Nephron (organoid): ENCODE measurements around the gene SLC1A6.

Experiments
- H3K27ac Mint-ChIP-seq, 3 experiments: 2 replicates each; pipeline ENCODE4 v1.8.0; 2020; ENCODE audit warnings: mixed read lengths in 3 of 3, mild to moderate bottlenecking in 2 of 3, moderate library complexity in 1 of 3
- H3K27me3 Mint-ChIP-seq: 2 replicates; pipeline ENCODE4 v1.8.0; 2021; ENCODE audit warnings: low read depth, mild to moderate bottlenecking, moderate library complexity, mixed read lengths
- H3K36me3 Mint-ChIP-seq: 2 replicates; pipeline ENCODE4 v1.8.0; 2020; ENCODE audit warnings: low read depth, mixed read lengths
- H3K4me1 Mint-ChIP-seq: 2 replicates; pipeline ENCODE4 v1.8.0; 2020; ENCODE audit warnings: mixed read lengths
- H3K4me3 Mint-ChIP-seq, 3 experiments: 2 replicates each; pipeline ENCODE4 v1.8.0; 2020; ENCODE audit warnings: mild to moderate bottlenecking in 3 of 3, mixed read lengths in 3 of 3, moderate library complexity in 2 of 3
- H3K9me3 Mint-ChIP-seq: 2 replicates; pipeline ENCODE4 v1.8.0; 2020; ENCODE audit warnings: mixed read lengths
- CTCF ChIP-seq, 3 experiments: fragments of 200-600 bp; sonication (generic); IDR thresholded peaks; one replicate each; pipeline ENCODE4 v1.5.0; 2021; ENCODE audit warnings: antibody characterized with exemption in 3 of 3; ENCODE audit not compliant: unreplicated experiment in 3 of 3

SLC1A6 gene

GRCh38 chr19:14940266-14940665, 39.4 kb downstream of the SLC1A6 start:
- no peak overlapping the region for H3K27ac Mint-ChIP-seq
- peaks cover 5% of the 10 kb centered on the region for H3K9me3 Mint-ChIP-seq
- TF ChIP-seq CTCF (IDR thresholded peaks at IDR 0.05; ENCODE audit: unreplicated experiment in 3 of 3): no peak
- H3K36me3 Mint-ChIP-seq: no peaks in the 10 kb centered on the region
- no peak overlapping the region for H3K4me3 Mint-ChIP-seq
- H3K27me3 Mint-ChIP-seq: peaks cover 18% of the 10 kb centered on the region
- H3K4me1 Mint-ChIP-seq: no peaks in the 10 kb centered on the region

DNA sequence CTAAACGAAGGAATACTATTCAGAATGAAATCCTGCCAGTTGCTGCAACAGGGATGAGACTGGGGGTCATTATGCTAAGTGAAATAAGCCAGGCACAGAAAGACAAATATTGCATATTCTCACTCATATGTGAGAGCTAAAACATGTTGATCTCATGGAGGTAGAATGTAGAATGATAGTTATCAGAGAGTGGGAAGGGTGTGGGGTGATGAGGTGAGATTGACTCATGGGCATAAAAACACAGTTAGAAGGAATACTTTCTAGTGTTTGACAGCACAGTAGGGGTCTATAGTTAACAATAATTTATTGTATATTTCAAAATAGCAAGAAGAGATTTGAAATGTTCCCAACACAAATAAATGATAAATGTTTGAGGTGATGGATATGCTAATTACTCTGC, 46.2 kb downstream of the SLC1A6 start:
- Mint-ChIP-seq H3K27me3 (peaks cover 12% of the 10 kb centered on the region), H3K9me3 (peaks cover 2% of the 10 kb centered on the region)

GRCh38 chr19:14916848-14917247, 62.8 kb downstream of the SLC1A6 start:
- Mint-ChIP-seq H3K9me3 (no peaks in the 10 kb centered on the region), H3K27ac (no peak overlapping the region)

More for the DNA sequence above, 46.2 kb downstream of the SLC1A6 start:
- Mint-ChIP-seq H3K4me1 (no peaks in the 10 kb centered on the region), H3K36me3 (no peaks in the 10 kb centered on the region), H3K27ac (no peak overlapping the region), H3K4me3 (no peak overlapping the region)
- no peak for TF ChIP-seq CTCF (IDR thresholded peaks at IDR 0.05; ENCODE audit: unreplicated experiment in 3 of 3)

DNA sequence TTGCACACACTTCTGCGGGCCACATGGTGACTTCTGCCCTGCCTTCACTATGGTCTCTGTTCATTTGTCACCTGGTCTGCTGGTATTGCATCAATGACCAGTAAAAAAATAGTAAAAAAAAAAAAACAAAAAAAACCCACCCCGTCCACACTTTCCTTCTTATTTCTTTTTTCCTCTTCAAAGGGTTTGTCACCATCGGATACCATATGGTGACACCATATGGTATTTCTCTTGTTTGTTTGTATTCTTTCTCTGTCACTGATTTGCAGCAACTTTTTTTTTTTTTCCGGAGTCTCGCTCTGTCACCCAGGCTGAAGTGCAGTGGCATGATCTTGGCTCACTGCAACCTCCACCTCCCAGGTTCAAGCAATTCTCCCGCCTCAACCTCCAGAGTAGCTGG, 64.5 kb downstream of the SLC1A6 start:
- Mint-ChIP-seq H3K36me3 (no peaks in the 10 kb centered on the region), H3K27me3 (peaks cover 43% of the 10 kb centered on the region), H3K4me1 (no peaks in the 10 kb centered on the region), H3K4me3 (no peak overlapping the region), H3K9me3 (no peaks in the 10 kb centered on the region), H3K27ac (no peak overlapping the region)
- TF ChIP-seq CTCF (IDR thresholded peaks at IDR 0.05; ENCODE audit: unreplicated experiment in 3 of 3): no peak

More at GRCh38 chr19:14916848-14917247, 62.8 kb downstream of the SLC1A6 start:
- Mint-ChIP-seq H3K27me3 (peaks cover 40% of the 10 kb centered on the region), H3K4me1 (no peaks in the 10 kb centered on the region), H3K4me3 (no peak overlapping the region), H3K36me3 (no peaks in the 10 kb centered on the region)
- no peak for TF ChIP-seq CTCF (IDR thresholded peaks at IDR 0.05; ENCODE audit: unreplicated experiment in 3 of 3)

DNA sequence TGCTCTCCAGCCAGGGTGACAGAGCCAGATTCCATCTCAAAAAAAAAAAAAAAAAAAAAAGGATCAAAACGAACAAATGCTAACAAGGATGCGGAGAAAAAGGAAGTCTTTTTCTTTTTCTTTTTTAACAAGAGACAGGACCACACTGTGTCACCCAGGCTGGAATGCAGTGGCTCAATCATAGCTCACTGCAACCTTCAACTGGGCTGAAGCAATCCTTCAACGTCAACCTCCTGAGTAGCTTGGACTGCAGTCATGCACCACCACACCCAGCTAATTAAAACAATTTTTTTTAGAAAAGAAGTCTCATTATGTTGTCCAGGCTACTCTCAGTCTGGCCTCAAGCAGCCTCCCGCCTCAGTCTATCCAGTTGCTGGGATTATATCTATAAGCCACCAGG, 73.0 kb downstream of the SLC1A6 start:
- no peak for TF ChIP-seq CTCF (IDR thresholded peaks at IDR 0.05; ENCODE audit: unreplicated experiment in 3 of 3)
- H3K27me3 Mint-ChIP-seq: peaks cover 45% of the 10 kb centered on the region
- no peaks in the 10 kb centered on the region for H3K4me1 Mint-ChIP-seq
- no peaks in the 10 kb centered on the region for H3K36me3 Mint-ChIP-seq
- no peaks in the 10 kb centered on the region for H3K9me3 Mint-ChIP-seq
- H3K4me3 Mint-ChIP-seq: no peak overlapping the region
- no peak overlapping the region for H3K27ac Mint-ChIP-seq

GRCh38 chr19:14901675-14902260, 77.9 kb downstream of the SLC1A6 start:
- Mint-ChIP-seq H3K9me3 (no peaks in the 10 kb centered on the region), H3K27ac (no peak overlapping the region), H3K4me3 (no peak overlapping the region), H3K27me3 (peaks cover 64% of the 10 kb centered on the region), H3K36me3 (no peaks in the 10 kb centered on the region), H3K4me1 (no peaks in the 10 kb centered on the region)
- no peak for TF ChIP-seq CTCF (IDR thresholded peaks at IDR 0.05; ENCODE audit: unreplicated experiment in 3 of 3)
